Osteoblast (primary cell): Measurements from ENCODE around the gene ALCAM. TPM values are rescaled to one million over a fixed set of nuclear protein-coding genes. Genes with fewer than 3 reads are reported as not detected.

Experiments used
- DNase-seq: peaks from one replicate; pipeline ENCODE4 v3.0.0; 2011; ENCODE audit warnings: low spot score, mixed read lengths; ENCODE audit not compliant: insufficient read length; ENCODE audit errors: missing footprints
- H2AFZ ChIP-seq: 2 replicates; pipeline ENCODE4 v1.6.0; 2011; ENCODE audit warnings: mild to moderate bottlenecking, low read length
- H3K27ac ChIP-seq: 2 replicates; pipeline ENCODE4 v1.5.1; 2011; ENCODE audit warnings: mild to moderate bottlenecking, low read depth, low read length, moderate library complexity
- H3K27me3 ChIP-seq: 2 replicates; pipeline ENCODE4 v1.6.0; 2012; ENCODE audit warnings: mild to moderate bottlenecking, control low read depth, inconsistent platforms, low read length, moderate library complexity; ENCODE audit not compliant: insufficient read depth
- H3K36me3 ChIP-seq: 2 replicates; pipeline ENCODE4 v1.5.1; 2011; ENCODE audit warnings: mild to moderate bottlenecking, low read length, control low read depth, moderate library complexity; ENCODE audit not compliant: insufficient read depth
- H3K4me1 ChIP-seq: 2 replicates; pipeline ENCODE4 v1.5.1; 2011; ENCODE audit warnings: mild to moderate bottlenecking, low read length, control low read depth, moderate library complexity; ENCODE audit not compliant: insufficient read depth
- H3K4me2 ChIP-seq: 2 replicates; pipeline ENCODE4 v1.6.0; 2011; ENCODE audit warnings: mild to moderate bottlenecking, low read length; ENCODE audit not compliant: insufficient read depth
- H3K4me3 ChIP-seq: fragments of 200-600 bp; sonication (generic); 3 replicates; pipeline ENCODE4 v1.5.1; 2012; ENCODE audit warnings: mild to moderate bottlenecking, low read length, inconsistent platforms; ENCODE audit not compliant: insufficient read depth
- H3K79me2 ChIP-seq: 2 replicates; pipeline ENCODE4 v1.6.0; 2012; ENCODE audit warnings: mild to moderate bottlenecking, low read length, control low read depth, inconsistent platforms; ENCODE audit not compliant: insufficient read depth
- H3K9me3 ChIP-seq: 2 replicates; pipeline ENCODE4 v1.5.1; 2011; ENCODE audit warnings: low read depth, low read length, control low read depth
- H4K20me1 ChIP-seq: 2 replicates; pipeline ENCODE4 v1.6.0; 2012; ENCODE audit warnings: mild to moderate bottlenecking, low read length, control low read depth; ENCODE audit not compliant: insufficient read depth
- CTCF ChIP-seq: IDR thresholded peaks from 2 replicates; pipeline ENCODE4 v1.5.1; 2011; ENCODE audit warnings: mild to moderate bottlenecking, low read depth, low read length, moderate library complexity; ENCODE audit errors: extremely low read depth
- total RNA-seq: library from RNA; depleted of rRNA; stranded (reverse); fragments of >200 nt; gene quantifications from 2 replicates; pipeline ENCODE4 v1.2.3, GENCODE V29; 2012

Gene ALCAM
- total RNA-seq, 1 donor: 178 TPM

GRCh38 chr3:105579439-105579838 lies 212.7 kb downstream of the ALCAM start:
- Histone ChIP-seq H2AFZ (no peak overlapping the region), H3K79me2 (no peaks in the 10 kb centered on the region), H3K4me2 (no peak overlapping the region), H3K4me1 (peaks cover 20% of the 10 kb centered on the region), H3K27me3 (no peaks in the 10 kb centered on the region), H3K4me3 (no peak overlapping the region), H4K20me1 (no peaks in the 10 kb centered on the region), H3K9me3 (no peaks in the 10 kb centered on the region), H3K36me3 (peaks cover 11% of the 10 kb centered on the region), H3K27ac (no peak overlapping the region)
- no peak for TF ChIP-seq CTCF
- DNase-seq: no peak

- Histone ChIP-seq H3K4me3 (no peak overlapping the region), H3K36me3 (peaks cover 11% of the 10 kb centered on the region), H3K4me2 (peak overlapping the region; percentile 41), H3K4me1 (peaks cover 20% of the 10 kb centered on the region), H3K27me3 (no peaks in the 10 kb centered on the region), H2AFZ (no peak overlapping the region), H4K20me1 (no peaks in the 10 kb centered on the region), H3K79me2 (no peaks in the 10 kb centered on the region), H3K27ac (no peak overlapping the region), H3K9me3 (no peaks in the 10 kb centered on the region)
- DNase-seq: no peak
- no peak for TF ChIP-seq CTCF
Measured at GRCh38 chr3:105580296-105580965, 213.7 kb downstream of the ALCAM start.

GRCh38 chr3:105582015-105582414 lies 215.3 kb downstream of the ALCAM start:
- Histone ChIP-seq H3K36me3 (peaks cover under 1% of the 10 kb centered on the region), H3K27ac (no peak overlapping the region), H3K4me3 (no peak overlapping the region), H3K4me2 (no peak overlapping the region), H3K79me2 (no peaks in the 10 kb centered on the region), H2AFZ (no peak overlapping the region), H3K9me3 (no peaks in the 10 kb centered on the region), H3K4me1 (peaks cover 20% of the 10 kb centered on the region), H4K20me1 (no peaks in the 10 kb centered on the region), H3K27me3 (no peaks in the 10 kb centered on the region)
- DNase-seq: no peak
- no peak for TF ChIP-seq CTCF

DNA sequence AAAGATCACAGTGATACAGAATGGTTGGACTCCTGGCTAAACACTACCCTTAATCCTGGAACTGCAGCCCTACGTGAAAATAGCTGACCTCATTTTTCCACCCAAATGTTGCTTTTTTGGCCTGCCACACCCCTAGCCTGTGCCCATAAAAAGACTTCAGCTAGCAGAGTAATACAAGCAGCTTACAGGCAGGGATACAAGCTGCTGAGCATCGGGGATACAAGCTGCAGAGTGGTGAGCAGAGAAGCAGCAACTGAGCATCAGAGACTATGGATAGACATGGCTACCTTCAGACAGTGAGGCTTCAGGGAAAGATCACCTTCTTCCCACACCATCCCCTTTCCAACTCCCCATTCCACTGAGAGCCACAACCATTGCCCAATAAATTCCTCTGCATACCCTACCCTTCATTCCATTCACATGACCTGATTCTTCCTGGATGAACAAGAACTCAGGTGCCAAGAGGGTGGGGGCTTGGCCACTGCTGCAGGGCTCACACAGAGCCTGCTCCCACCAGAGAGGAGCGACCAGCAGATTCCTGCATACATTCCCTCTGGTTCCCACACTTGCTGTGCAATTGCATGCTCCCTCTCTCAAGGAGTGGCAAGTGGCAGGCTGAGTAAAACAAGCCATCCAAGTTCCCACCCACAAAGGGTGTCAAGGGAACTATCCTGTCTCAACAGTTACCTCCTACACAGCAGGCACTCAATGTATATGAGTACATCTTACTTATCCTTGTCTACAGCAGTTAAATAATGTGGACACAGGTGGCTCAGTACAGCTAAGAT lies 217.5 kb downstream of the ALCAM start:
- H4K20me1 ChIP-seq: no peaks in the 10 kb centered on the region
- H3K79me2 ChIP-seq: no peaks in the 10 kb centered on the region
- H2AFZ ChIP-seq: no peak overlapping the region
- no peak overlapping the region for H3K27ac ChIP-seq
- H3K36me3 ChIP-seq: no peaks in the 10 kb centered on the region
- no peaks in the 10 kb centered on the region for H3K9me3 ChIP-seq
- H3K4me3 ChIP-seq: no peak overlapping the region
- no peak for DNase-seq
- TF ChIP-seq CTCF: no peak
- peaks cover 16% of the 10 kb centered on the region for H3K4me1 ChIP-seq
- no peak overlapping the region for H3K4me2 ChIP-seq
- no peaks in the 10 kb centered on the region for H3K27me3 ChIP-seq
